Measurements from ENCODE around the gene RMI2. TPM values are rescaled to one million over a fixed set of nuclear protein-coding genes. Genes with fewer than 3 reads are reported as not detected.

RMI2 gene
- total RNA-seq, 1 donor from 2014 or later, result 49.8 TPM

DNA sequence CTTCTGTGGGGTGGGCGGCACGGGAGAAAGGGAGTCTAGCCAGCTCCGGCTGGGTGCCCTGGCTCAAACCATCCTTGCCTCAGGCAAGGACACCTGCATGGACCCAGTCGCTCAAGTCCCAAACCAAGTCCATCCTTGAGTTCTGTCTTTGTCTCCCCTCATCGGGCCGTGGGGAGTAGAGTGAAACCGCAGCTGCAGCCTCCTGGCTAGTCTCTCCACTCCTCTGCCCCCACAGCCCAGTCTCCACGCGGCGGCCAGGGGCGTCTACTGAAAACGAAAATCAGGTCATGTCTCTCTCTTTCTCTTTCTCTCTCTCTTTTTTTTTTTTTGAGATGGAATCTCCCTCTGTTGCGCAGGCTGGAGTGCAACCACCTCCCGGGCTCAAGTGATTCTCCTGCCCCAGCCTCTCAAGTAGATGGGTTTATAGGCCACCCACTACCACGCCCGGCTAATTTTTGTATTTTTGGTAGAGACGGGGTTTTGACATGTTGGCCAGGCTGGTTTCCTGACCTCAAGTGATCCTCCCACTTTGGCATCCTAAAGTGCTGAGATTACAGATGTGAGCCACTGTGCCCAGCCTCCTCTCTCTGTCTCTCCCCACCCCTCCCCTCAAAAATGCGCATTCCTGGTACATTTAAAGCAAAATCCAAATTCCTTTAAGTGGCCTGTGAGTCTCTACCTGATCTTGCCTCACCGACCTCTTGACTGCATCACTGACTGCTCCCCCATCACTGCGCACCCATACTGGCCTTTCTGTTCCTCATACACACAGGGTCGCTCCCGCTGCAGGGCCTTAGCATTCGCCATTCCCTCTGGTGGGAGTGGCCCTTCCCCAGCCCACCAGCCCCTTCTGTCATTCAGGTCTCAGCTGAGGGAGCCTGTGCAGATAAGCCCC lies 17.7 kb upstream of the RMI2 start:
- DNase-seq (ENCODE audit: low spot score), result no peak
- peaks cover 10% of the 10 kb centered on the region for H3K9me3 Mint-ChIP-seq
- intact Hi-C loops (cut with micrococcal nuclease), result loop anchor here (1.0 kb wide), 3 partner anchors 16 to 27 kb away; partner anchors contain the start of gene RMI2
- peaks cover 3% of the 10 kb centered on the region for H3K36me3 Mint-ChIP-seq (ENCODE audit: low read depth)
- H3K4me3 Mint-ChIP-seq, result peak overlapping the region; percentile 50
- peaks cover 70% of the 10 kb centered on the region for H3K4me1 Mint-ChIP-seq (ENCODE audit: low read depth)
- H3K27me3 Mint-ChIP-seq (ENCODE audit: insufficient read depth), result peaks cover 5% of the 10 kb centered on the region
- peak overlapping the region; percentile 8 for H3K27ac Mint-ChIP-seq

DNA sequence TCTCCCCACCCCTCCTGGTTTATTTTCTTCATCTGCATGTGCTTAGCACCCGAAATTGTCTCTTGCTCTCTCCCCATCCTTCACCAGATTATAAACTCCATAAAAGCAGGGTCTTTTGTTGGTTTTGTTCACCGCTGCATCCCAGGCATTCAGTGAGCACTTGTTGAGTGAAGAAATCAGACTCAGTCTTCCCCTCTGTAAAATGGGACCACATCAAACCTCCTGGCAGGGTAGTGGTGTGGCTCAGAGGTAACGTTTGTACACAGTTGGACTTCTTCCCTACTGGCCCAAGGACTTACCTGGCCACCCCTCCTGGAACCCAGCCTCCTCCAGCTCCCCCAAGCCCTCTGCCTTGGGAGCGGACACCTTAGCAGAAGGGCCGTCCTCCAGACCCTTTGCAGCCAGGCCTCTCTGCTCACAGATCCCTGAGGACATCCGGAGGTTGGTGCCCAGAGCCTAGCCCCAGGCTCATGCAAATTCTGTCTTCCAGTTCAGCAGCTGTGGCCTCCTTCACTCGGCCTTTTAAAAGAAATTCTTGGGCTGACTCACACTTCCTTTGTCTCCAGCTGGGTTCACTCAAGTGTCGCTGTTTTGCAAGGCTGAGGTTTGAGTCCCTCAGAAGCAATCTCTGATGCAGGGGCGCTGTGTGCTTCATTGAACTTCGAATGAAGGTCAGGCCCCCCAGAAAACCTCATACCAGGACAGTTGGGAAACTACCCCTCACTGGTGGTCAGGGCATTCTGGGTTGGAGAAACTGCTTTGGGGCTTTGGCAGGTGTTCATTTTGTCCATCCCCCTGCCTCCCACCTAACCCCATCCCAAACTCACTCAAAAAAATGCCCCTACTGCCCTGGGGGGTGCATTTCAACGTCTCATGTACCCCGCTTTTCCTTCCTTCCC lies 16.8 kb upstream of the RMI2 start:
- peak overlapping the region; percentile 68 for H3K4me3 Mint-ChIP-seq
- peaks cover 69% of the 10 kb centered on the region for H3K4me1 Mint-ChIP-seq (ENCODE audit: low read depth)
- peaks cover 5% of the 10 kb centered on the region for H3K27me3 Mint-ChIP-seq (ENCODE audit: insufficient read depth)
- peak overlapping the region; percentile 74 for H3K27ac Mint-ChIP-seq
- peak; percentile 55 for DNase-seq (ENCODE audit: low spot score)
- H3K36me3 Mint-ChIP-seq (ENCODE audit: low read depth), result peaks cover 3% of the 10 kb centered on the region
- H3K9me3 Mint-ChIP-seq, result peaks cover 10% of the 10 kb centered on the region
- intact Hi-C loops (cut with micrococcal nuclease), result loop anchor here (1.0 kb wide), 3 partner anchors 17 to 26 kb away; partner anchors contain the start of gene RMI2

DNA sequence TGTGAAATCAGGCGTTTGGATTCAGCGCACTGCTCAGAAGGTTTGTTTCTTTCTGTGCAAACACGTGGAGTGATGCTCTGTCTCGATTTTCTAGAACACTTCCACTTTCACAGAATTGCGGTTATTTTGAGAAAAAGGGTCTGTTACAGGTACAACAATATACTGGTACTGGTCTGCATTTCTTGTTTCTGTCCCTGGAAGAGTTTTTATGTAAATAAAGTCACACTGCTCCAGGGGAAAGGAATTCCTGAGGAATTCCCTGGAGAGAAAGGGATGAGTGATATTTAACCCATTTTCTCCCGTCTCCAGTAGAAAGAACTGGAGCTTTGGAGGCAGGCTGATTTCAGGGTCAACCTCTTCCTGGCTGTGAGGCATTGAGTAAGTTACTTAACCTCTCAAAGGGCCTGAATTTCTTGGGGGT lies 16.2 kb upstream of the RMI2 start:
- H3K36me3 Mint-ChIP-seq (ENCODE audit: low read depth), result peaks cover 3% of the 10 kb centered on the region
- H3K9me3 Mint-ChIP-seq, result peaks cover 10% of the 10 kb centered on the region
- H3K27me3 Mint-ChIP-seq (ENCODE audit: insufficient read depth), result peaks cover 5% of the 10 kb centered on the region
- intact Hi-C loops (cut with micrococcal nuclease), result no loop called here
- peak overlapping the region; percentile 74 for H3K27ac Mint-ChIP-seq
- H3K4me3 Mint-ChIP-seq, result peak overlapping the region; percentile 68
- DNase-seq (ENCODE audit: low spot score), result no peak
- peaks cover 70% of the 10 kb centered on the region for H3K4me1 Mint-ChIP-seq (ENCODE audit: low read depth)

DNA sequence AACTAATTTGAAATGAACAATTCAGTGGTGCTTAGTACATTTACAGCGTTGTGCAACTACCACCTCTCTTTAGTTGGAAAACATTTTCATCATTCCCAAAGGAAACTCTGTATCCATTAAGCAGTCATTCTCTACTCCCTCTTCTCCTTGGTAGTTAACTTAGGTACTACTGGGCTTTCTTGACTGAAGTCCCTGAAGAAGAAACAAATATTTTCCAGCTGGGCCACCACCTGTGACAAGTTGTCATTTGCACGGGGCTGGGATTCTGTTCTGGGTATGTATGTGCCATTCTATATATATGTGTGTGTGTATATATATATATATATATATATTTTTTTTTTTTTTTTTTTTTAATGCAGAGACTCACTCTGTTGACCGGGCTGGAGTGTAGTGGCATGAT lies 15.4 kb upstream of the RMI2 start:
- peaks cover 67% of the 10 kb centered on the region for H3K4me1 Mint-ChIP-seq (ENCODE audit: low read depth)
- no peak overlapping the region for H3K4me3 Mint-ChIP-seq
- peaks cover 10% of the 10 kb centered on the region for H3K9me3 Mint-ChIP-seq
- H3K27me3 Mint-ChIP-seq (ENCODE audit: insufficient read depth), result peaks cover 8% of the 10 kb centered on the region
- DNase-seq (ENCODE audit: low spot score), result no peak
- H3K36me3 Mint-ChIP-seq (ENCODE audit: low read depth), result peaks cover 3% of the 10 kb centered on the region
- intact Hi-C loops (cut with micrococcal nuclease), result no loop called here
- H3K27ac Mint-ChIP-seq, result no peak overlapping the region

DNA sequence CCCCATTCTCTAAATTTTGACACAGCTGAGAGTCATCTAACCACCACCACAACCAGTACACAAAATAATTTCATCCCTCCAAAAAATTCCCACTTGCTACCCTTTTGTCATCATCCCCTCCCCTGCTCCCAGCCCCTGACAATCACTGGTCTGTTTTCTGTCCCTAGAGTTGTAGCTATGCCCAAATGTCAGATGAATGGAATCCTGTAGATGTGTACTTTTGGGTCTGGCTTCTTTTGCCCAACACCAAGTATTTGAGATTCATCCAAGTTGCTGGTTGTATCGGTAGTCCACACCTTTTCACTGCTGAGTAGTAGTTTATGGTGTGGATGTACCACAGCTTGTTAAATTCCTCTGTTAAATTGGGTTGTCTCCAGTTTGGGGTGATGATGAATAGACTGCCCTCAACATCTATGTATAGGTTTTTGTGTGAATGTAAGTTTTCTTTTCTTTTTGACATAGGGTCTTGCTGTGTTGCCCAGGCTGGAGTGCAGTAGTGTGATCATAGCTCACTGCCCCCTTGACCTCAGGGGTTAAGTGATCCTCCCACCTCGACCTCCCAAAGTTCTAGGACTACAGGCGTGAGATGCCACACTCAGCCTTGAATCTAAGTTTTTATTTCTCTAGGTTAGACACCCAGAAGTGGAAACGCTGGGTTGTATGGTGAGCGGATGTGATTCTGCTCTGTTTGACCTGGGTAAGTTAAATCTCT lies 14.6 kb upstream of the RMI2 start:
- Mint-ChIP-seq H3K4me1 (ENCODE audit: low read depth) (peaks cover 59% of the 10 kb centered on the region), H3K4me3 (peak overlapping the region; percentile 19), H3K27me3 (ENCODE audit: insufficient read depth) (peaks cover 8% of the 10 kb centered on the region), H3K36me3 (ENCODE audit: low read depth) (peaks cover 3% of the 10 kb centered on the region), H3K27ac (no peak overlapping the region), H3K9me3 (peaks cover 10% of the 10 kb centered on the region)
- intact Hi-C loops (cut with micrococcal nuclease), result no loop called here
- DNase-seq (ENCODE audit: low spot score), result no peak

DNA sequence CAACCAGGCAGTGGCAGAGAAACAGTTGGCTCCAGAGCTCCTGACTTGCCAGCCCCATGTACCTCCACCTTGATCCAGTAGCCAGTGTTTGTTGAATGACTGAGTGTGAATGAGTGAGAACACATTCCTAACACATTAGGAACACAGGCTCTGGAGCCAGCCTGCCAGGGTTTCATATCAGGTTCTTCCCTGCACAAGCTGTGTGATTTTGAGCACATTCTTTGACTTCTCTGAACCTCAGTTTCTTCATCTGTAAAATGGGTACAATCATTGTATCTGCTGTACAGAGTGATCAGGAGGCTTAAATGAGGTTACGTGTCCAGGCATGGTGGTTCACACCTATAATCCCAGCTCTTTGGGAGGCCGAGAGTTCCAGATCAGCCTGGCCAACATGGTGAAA lies 13.3 kb upstream of the RMI2 start:
- peaks cover 7% of the 10 kb centered on the region for H3K9me3 Mint-ChIP-seq
- peaks cover 3% of the 10 kb centered on the region for H3K36me3 Mint-ChIP-seq (ENCODE audit: low read depth)
- DNase-seq (ENCODE audit: low spot score), result no peak
- no peak overlapping the region for H3K4me3 Mint-ChIP-seq
- peaks cover 8% of the 10 kb centered on the region for H3K27me3 Mint-ChIP-seq (ENCODE audit: insufficient read depth)
- no peak overlapping the region for H3K27ac Mint-ChIP-seq
- intact Hi-C loops (cut with micrococcal nuclease), result no loop called here
- peaks cover 48% of the 10 kb centered on the region for H3K4me1 Mint-ChIP-seq (ENCODE audit: low read depth)

DNA sequence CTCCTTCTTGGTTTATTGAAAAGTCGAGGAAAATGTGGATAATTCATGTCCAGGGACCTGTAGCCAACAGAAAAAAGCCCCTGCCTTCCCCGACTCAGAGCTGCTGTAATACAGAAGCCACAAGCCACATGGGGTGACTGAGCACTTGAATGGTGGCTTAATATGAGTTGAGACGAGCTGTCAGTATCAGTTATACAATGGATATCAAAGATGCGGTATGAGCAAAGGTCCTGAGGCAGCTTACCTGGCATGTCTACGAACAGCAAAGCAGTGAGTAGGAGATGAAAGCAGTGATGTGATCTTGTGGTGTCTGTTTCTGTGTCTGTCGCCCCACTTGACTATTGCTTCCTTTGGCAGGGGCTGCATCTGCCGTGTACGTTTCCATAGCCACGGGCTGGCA lies 12.2 kb upstream of the RMI2 start:
- DNase-seq (ENCODE audit: low spot score), result no peak
- Mint-ChIP-seq H3K4me1 (ENCODE audit: low read depth) (peaks cover 38% of the 10 kb centered on the region), H3K27me3 (ENCODE audit: insufficient read depth) (peaks cover 8% of the 10 kb centered on the region)

DNA sequence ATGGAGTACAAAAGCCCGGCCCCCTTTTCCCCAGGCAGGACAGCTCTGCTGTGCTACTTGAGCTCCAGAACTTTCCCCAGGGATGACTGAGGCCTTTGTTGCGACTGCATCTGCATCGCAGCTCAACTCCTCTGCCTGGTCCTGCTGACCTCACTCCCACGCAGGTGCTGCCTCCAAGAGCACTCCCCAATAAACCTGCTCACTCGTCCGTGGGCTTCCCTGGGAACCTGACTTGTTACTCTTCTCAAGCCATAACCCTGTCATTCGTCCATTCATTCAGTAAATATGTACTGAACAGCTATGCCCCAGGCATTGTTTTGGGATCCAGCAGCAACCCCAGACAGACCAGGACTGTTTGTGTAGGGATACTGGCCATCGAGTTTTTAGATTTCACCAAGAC lies 11.6 kb upstream of the RMI2 start:
- intact Hi-C loops (cut with micrococcal nuclease), result no loop called here
- no peaks in the 10 kb centered on the region for H3K36me3 Mint-ChIP-seq (ENCODE audit: low read depth)
- H3K4me1 Mint-ChIP-seq (ENCODE audit: low read depth), result peaks cover 31% of the 10 kb centered on the region
- DNase-seq (ENCODE audit: low spot score), result no peak
- H3K4me3 Mint-ChIP-seq, result no peak overlapping the region
- H3K27me3 Mint-ChIP-seq (ENCODE audit: insufficient read depth), result peaks cover 9% of the 10 kb centered on the region
- no peak overlapping the region for H3K27ac Mint-ChIP-seq
- no peaks in the 10 kb centered on the region for H3K9me3 Mint-ChIP-seq

More for the DNA sequence above, 12.2 kb upstream of the RMI2 start:
- H3K36me3 Mint-ChIP-seq (ENCODE audit: low read depth), result peaks cover 3% of the 10 kb centered on the region
- intact Hi-C loops (cut with micrococcal nuclease), result no loop called here
- H3K9me3 Mint-ChIP-seq, result no peaks in the 10 kb centered on the region
- no peak overlapping the region for H3K27ac Mint-ChIP-seq
- no peak overlapping the region for H3K4me3 Mint-ChIP-seq

DNA sequence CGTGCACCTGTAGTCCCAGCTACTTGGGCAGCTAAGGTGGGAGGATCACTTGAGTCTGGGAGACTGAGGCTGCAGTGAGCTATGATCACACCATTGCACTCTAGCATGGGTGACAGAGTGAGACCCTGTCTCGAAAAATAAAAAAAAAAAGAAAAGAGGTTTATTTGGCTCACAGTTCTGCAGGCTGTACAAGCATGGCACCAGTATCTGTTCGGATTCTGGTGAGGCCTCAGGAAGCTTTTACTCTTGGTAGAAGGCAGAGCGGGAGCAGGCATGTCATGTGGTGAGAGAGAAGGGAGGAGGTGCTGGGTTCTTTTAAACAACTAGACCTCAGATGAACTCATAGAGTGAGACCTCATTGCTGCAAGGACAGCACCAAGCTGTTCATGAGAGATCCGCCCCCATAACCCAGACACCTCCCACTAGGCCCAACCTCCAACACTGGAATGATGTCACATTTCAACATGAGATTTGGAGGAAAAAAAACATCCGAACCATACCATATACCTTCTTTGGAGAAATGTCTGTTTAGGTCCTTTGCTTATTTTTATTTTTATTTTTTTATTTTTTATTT lies 10.3 kb upstream of the RMI2 start:
- no peaks in the 10 kb centered on the region for H3K36me3 Mint-ChIP-seq (ENCODE audit: low read depth)
- no peak overlapping the region for H3K27ac Mint-ChIP-seq
- H3K9me3 Mint-ChIP-seq, result no peaks in the 10 kb centered on the region
- no peak for DNase-seq (ENCODE audit: low spot score)
- H3K4me1 Mint-ChIP-seq (ENCODE audit: low read depth), result peaks cover 19% of the 10 kb centered on the region
- peaks cover 9% of the 10 kb centered on the region for H3K27me3 Mint-ChIP-seq (ENCODE audit: insufficient read depth)
- H3K4me3 Mint-ChIP-seq, result no peak overlapping the region
- intact Hi-C loops (cut with micrococcal nuclease), result no loop called here

DNA sequence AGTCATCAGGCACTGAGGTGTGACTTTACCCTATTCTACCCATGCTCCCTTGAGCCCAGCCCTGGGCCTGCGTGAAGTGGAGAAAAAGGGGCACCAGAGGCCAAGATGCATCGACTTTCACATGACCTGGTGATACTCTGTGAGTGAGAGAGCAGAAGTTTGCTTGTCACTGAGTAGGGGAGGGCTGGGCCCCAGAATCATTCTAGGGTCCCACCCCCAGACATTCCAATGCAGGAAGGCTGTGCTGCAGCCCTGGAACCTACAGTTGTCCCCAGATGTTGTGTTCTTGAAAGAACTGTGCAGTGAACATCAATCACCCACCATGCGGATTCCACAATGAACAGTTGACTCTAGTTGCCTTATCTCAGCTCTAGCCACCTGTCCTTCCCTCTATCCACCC lies 6.2 kb upstream of the RMI2 start:
- no peak overlapping the region for H3K4me3 Mint-ChIP-seq
- DNase-seq (ENCODE audit: low spot score), result no peak
- no peaks in the 10 kb centered on the region for H3K9me3 Mint-ChIP-seq
- H3K36me3 Mint-ChIP-seq (ENCODE audit: low read depth), result no peaks in the 10 kb centered on the region
- peaks cover 5% of the 10 kb centered on the region for H3K27me3 Mint-ChIP-seq (ENCODE audit: insufficient read depth)
- H3K4me1 Mint-ChIP-seq (ENCODE audit: low read depth), result peaks cover 19% of the 10 kb centered on the region
- intact Hi-C loops (cut with micrococcal nuclease), result no loop called here
- no peak overlapping the region for H3K27ac Mint-ChIP-seq

DNA sequence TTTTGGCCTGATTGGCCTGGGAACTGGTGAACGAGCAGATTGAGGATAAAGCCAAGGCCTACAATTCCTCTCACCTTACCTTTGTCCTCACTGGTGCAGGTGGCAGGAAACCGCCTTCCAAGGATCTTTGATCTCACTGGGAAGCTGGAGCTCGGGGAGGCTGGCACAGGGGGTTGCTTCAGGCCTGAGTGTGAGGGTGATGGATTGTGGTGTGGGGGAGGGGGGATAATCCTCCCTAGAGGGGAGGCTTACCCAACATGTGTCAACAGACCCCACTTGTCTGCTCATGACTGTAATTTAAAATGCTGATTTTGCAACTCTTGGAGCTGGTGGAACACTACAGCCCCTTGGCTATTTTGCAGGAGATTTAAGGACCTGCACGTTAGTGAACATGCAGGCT lies 4.5 kb upstream of the RMI2 start:
- Mint-ChIP-seq H3K4me3 (no peak overlapping the region), H3K9me3 (no peaks in the 10 kb centered on the region), H3K4me1 (ENCODE audit: low read depth) (peaks cover 23% of the 10 kb centered on the region), H3K27ac (no peak overlapping the region), H3K27me3 (ENCODE audit: insufficient read depth) (peaks cover 2% of the 10 kb centered on the region), H3K36me3 (ENCODE audit: low read depth) (no peaks in the 10 kb centered on the region)
- DNase-seq (ENCODE audit: low spot score), result no peak
- intact Hi-C loops (cut with micrococcal nuclease), result no loop called here

DNA sequence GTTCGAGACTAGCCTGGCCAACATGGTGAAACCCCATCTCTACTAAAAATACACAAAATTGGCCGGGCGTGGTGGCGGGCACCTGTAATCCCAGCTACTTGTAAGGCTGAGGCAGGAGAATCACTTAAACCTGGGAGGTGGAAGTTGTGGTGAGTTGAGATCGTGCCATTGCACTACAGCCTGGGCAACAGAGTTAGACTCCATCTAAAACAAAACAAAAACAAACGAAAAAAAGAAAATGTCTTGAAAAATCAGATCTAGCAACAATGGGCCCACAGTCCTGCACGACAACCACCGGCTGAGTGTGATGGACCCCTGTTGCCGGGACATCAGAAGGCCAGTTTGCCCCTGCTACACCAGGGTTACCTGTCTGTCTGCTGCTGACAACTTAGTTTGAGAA lies 3.9 kb upstream of the RMI2 start:
- no peak for DNase-seq (ENCODE audit: low spot score)
- Mint-ChIP-seq H3K9me3 (no peaks in the 10 kb centered on the region), H3K27ac (no peak overlapping the region), H3K4me3 (no peak overlapping the region), H3K27me3 (ENCODE audit: insufficient read depth) (peaks cover 2% of the 10 kb centered on the region), H3K36me3 (ENCODE audit: low read depth) (no peaks in the 10 kb centered on the region), H3K4me1 (ENCODE audit: low read depth) (peaks cover 24% of the 10 kb centered on the region)
- intact Hi-C loops (cut with micrococcal nuclease), result no loop called here

Data from activated T-helper 1 cell treated with anti-CD3 and anti-CD28 coated beads, Interleukin-12 subunit alpha, Interleukin-12 subunit beta, Interleukin-2, Interleukin-4 antibody, amounts not matched to agents 30 ng/mL and 10 ng/mL and 1 ng/mL, durations not matched to agents 14 hours and 24 hours and 36 hours (primary cell).